Fibroblast of lung (primary cell): ENCODE measurements around the gene PPIP5K1. TPM values are rescaled to one million over a fixed set of nuclear protein-coding genes. Genes with fewer than 3 reads are reported as not detected.

ENCODE experiments used
- DNase-seq, 2 donors: peaks; one replicate each; pipeline versions ENCODE4 v3.0.0 to v3.0.0-alpha.2; 2010; ENCODE audit warnings: low read depth in 2 of 2
- H2AFZ ChIP-seq: 2 replicates; pipeline ENCODE4 v1.5.1; 2012; ENCODE audit warnings: low read length, control low read depth, inconsistent platforms
- H3K27ac ChIP-seq: 2 replicates; pipeline ENCODE4 v1.5.1; 2011; ENCODE audit warnings: low read length, control low read depth; ENCODE audit not compliant: insufficient read depth
- H3K27me3 ChIP-seq: 2 replicates; pipeline ENCODE4 v1.5.1; 2011; ENCODE audit warnings: mild to moderate bottlenecking, low read length; ENCODE audit not compliant: control insufficient read depth, insufficient read depth
- H3K36me3 ChIP-seq: 2 replicates; pipeline ENCODE4 v1.5.1; 2011; ENCODE audit warnings: low read length; ENCODE audit not compliant: control insufficient read depth, insufficient read depth
- H3K4me1 ChIP-seq: 2 replicates; pipeline ENCODE4 v1.5.1; 2011; ENCODE audit warnings: low read length; ENCODE audit not compliant: control insufficient read depth, insufficient read depth; ENCODE audit errors: extremely low read depth
- H3K4me2 ChIP-seq: 2 replicates; pipeline ENCODE4 v1.5.1; 2011; ENCODE audit warnings: low read length, control low read depth; ENCODE audit not compliant: insufficient read depth; ENCODE audit errors: extremely low read depth
- H3K4me3 ChIP-seq, 4 experiments: fragments of 200-600 bp in 1 of 4; sonication (generic) in 1 of 4; replicated peaks in 1 of 4; 2 replicates each; pipeline ENCODE4 v1.5.1; 2011 to 2016; ENCODE audit warnings: low read length in 4 of 4, low read depth in 3 of 4, mild to moderate bottlenecking in 3 of 4, control low read depth in 2 of 4, inconsistent platforms in 1 of 4, mixed read lengths in 1 of 4; ENCODE audit not compliant: insufficient read depth in 1 of 4; ENCODE audit errors: control extremely low read depth in 1 of 4
- H3K79me2 ChIP-seq: 2 replicates; pipeline ENCODE4 v1.5.1; 2012; ENCODE audit warnings: mild to moderate bottlenecking, low read length, inconsistent platforms; ENCODE audit not compliant: control insufficient read depth, insufficient read depth
- H3K9ac ChIP-seq: 2 replicates; pipeline ENCODE4 v1.5.1; 2011; ENCODE audit warnings: mild to moderate bottlenecking, low read length, control low read depth; ENCODE audit not compliant: insufficient read depth
- H3K9me3 ChIP-seq: 2 replicates; pipeline ENCODE4 v1.5.1; 2012; ENCODE audit warnings: low read depth, low read length; ENCODE audit not compliant: control insufficient read depth, insufficient read depth
- H4K20me1 ChIP-seq: 2 replicates; pipeline ENCODE4 v1.5.1; 2011; ENCODE audit warnings: low read length; ENCODE audit not compliant: control insufficient read depth, insufficient read depth; ENCODE audit errors: extremely low read depth
- CTCF ChIP-seq, 2 donors: IDR thresholded peaks in 1 of 2; conservative IDR thresholded peaks in 1 of 2; 1 replicate in 1 of 2; 2 replicates in 1 of 2; pipeline ENCODE4 v1.5.1; 2011 to 2012; ENCODE audit warnings: low read length in 2 of 2, control low read depth in 1 of 2, inconsistent platforms in 1 of 2, low read depth in 1 of 2, mild to moderate bottlenecking in 1 of 2
- EZH2 ChIP-seq: IDR thresholded peaks from 2 replicates; pipeline ENCODE4 v1.5.1; 2012; ENCODE audit warnings: low read length, control low read depth, mild to moderate bottlenecking; ENCODE audit errors: missing control alignments
- polyA plus RNA-seq, 2 donors: library from polyadenylated mRNA; depleted of rRNA in 1 of 2; stranded (reverse) in 1 of 2; unstranded in 1 of 2; fragments of >200 nt; gene quantifications; 2 replicates each; pipeline ENCODE4 v1.2.1, GENCODE V29; 2011 to 2012; ENCODE audit warnings: missing spikeins in 1 of 2
- total RNA-seq: library from RNA; depleted of rRNA; stranded (reverse); fragments of >200 nt; gene quantifications from 2 replicates; pipeline ENCODE4 v1.2.1, GENCODE V29; 2014

Gene PPIP5K1
- total and polyA plus RNA-seq, 2 donors (not counting 1 experiment from before 2014, with no cell fraction given), result 19.6 to 40.8 TPM

- Histone ChIP-seq H3K9me3 (no peaks in the 10 kb centered on the region), H3K9ac (no peak overlapping the region), H3K27ac (no peak overlapping the region), H3K36me3 (peaks cover 46% of the 10 kb centered on the region), H3K4me1 (no peaks in the 10 kb centered on the region), H3K4me3 (no peak overlapping the region), H3K79me2 (peaks cover 14% of the 10 kb centered on the region), H4K20me1 (no peaks in the 10 kb centered on the region), H3K27me3 (no peaks in the 10 kb centered on the region), H2AFZ (no peak overlapping the region), H3K4me2 (no peak overlapping the region)
- TF ChIP-seq EZH2 (no peak), CTCF (conservative IDR thresholded peaks at IDR 0.05 in 1 of 2, IDR thresholded peaks at IDR 0.05 in 1 of 2; ENCODE audit: low read depth in 1 of 2, low read length in 2 of 2) (no peak)
- no peak for DNase-seq
Measured at GRCh38 chr15:43526261-43526930, 63.6 kb downstream of the PPIP5K1 start.

- Histone ChIP-seq H3K4me1 (no peaks in the 10 kb centered on the region), H3K4me3 (no peak overlapping the region), H3K36me3 (peaks cover 52% of the 10 kb centered on the region), H2AFZ (no peak overlapping the region), H3K27me3 (no peaks in the 10 kb centered on the region), H3K9ac (no peak overlapping the region), H3K9me3 (no peaks in the 10 kb centered on the region), H3K4me2 (no peak overlapping the region), H3K79me2 (peaks cover 22% of the 10 kb centered on the region), H4K20me1 (no peaks in the 10 kb centered on the region), H3K27ac (no peak overlapping the region)
- DNase-seq, result no peak
- TF ChIP-seq CTCF (conservative IDR thresholded peaks at IDR 0.05 in 1 of 2, IDR thresholded peaks at IDR 0.05 in 1 of 2; ENCODE audit: low read depth in 1 of 2, low read length in 2 of 2) (no peak), EZH2 (no peak)
Measured at GRCh38 chr15:43525131-43525530, 64.9 kb downstream of the PPIP5K1 start.

- Histone ChIP-seq H3K4me1 (no peaks in the 10 kb centered on the region), H3K27ac (no peak overlapping the region), H3K27me3 (no peaks in the 10 kb centered on the region), H3K9me3 (no peaks in the 10 kb centered on the region), H3K9ac (no peak overlapping the region), H2AFZ (no peak overlapping the region), H3K4me3 (no peak overlapping the region), H3K4me2 (no peak overlapping the region), H3K79me2 (peaks cover 29% of the 10 kb centered on the region), H3K36me3 (peaks cover 50% of the 10 kb centered on the region), H4K20me1 (no peaks in the 10 kb centered on the region)
- no peak for DNase-seq
- TF ChIP-seq EZH2, result no peak
- TF ChIP-seq CTCF (conservative IDR thresholded peaks at IDR 0.05 in 1 of 2, IDR thresholded peaks at IDR 0.05 in 1 of 2; ENCODE audit: low read depth in 1 of 2, low read length in 2 of 2), result no peak
Measured at GRCh38 chr15:43524254-43524845, 65.7 kb downstream of the PPIP5K1 start.
